COLO668 (cell line): Measurements from ENCODE around the gene CCDC82.
"Not testable (repeated sequence)": the region's sequence is repeated elsewhere in the genome, so short reads cannot be mapped to it uniquely, and the experiment has no call there.

Experiments used
- DNase-seq: peaks from one replicate; lab custom pipeline; 2025; ENCODE audit not compliant: unreplicated experiment; lab: John Stamatoyannopoulos, UW

The CCDC82 gene

DNA sequence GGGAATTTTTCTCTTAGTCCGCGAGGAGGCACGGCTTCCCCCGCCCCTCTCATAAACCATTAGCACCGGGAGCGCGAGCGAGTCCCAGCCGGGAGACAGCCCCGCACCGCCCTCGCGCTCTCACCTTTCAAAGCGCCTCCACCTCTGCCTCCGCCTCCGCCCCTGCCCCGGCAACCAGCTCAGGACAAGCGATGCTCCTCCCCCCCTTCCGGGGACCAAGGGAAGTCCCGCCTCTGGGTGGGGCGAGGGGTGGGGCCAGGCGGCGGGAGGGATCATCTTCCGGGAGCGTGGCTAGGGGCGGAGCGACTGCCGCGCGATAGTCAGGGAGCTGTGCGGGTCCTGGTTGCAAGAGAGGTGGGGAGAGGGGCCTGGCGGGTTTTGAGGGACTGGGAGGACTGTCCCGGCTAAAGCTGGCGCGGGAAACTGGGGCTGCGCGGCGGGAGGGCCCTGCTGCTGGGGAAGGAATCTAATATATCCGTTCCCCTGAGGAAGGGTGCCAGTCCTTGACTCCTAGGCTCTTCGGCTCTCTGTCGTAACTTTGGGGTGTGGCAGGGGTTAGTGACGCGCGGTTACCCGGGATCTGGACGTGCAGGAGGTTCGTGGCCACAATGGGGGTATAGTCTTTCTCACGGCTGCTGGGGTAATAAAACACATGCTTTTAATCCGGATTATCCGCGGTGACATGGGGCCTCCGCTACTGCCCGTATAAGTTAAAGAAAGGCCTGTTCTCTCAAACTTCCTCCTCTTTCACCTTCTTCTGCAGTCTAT, at the start of gene CCDC82, which contains the start of gene JRKL:
TSS of gene CCDC82 (minus strand) at position 193 of the 768 bp plus-strand sequence. CDS start 5,165 bp downstream, outside the sequence.
TSS of gene JRKL (plus strand) at position 294 of the 768 bp plus-strand sequence. CDS start 637 bp downstream, outside the sequence.
- DNase-seq, result peak; percentile 94

DNA sequence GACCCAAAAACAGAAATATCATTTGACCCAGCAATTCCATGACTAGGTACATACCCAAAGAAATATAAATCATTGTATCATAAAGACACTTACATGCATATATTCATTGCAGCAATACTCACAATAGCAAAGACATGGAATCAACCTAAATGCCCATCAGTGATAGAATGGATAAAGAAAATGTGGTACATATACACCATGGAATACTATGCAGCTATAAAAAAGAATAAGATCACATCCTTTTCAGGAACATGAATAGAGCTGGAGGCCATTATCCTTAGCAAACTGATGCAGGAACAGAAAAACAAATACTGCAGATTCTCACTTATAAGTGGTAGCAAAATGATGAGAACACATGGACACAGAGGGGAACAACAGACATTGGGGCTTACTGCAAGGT, 42.9 kb upstream of the CCDC82 start:
- not testable (repeated sequence) for DNase-seq

DNA sequence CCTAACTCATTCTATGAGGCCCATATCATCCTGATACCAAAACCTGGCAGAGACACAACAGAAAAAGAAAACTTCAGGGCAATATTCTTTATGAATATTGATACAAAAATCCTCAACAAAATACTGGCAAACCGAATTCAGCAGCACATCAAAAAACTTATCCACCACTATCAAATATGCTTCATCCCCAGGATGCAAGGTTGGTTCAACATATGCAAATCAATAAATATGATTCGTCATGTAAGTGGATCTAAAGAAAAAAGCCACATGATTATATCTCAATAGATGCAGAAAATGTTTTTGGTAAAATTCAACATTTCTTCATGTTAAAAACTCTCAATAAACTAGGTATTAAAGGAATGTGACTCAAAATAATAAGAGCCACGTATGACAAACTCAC, 41.0 kb upstream of the CCDC82 start:
- no peak for DNase-seq

- no peak for DNase-seq
These were observed 35.0 kb upstream of the CCDC82 start for GRCh38 chr11:96424693-96425092.

DNA sequence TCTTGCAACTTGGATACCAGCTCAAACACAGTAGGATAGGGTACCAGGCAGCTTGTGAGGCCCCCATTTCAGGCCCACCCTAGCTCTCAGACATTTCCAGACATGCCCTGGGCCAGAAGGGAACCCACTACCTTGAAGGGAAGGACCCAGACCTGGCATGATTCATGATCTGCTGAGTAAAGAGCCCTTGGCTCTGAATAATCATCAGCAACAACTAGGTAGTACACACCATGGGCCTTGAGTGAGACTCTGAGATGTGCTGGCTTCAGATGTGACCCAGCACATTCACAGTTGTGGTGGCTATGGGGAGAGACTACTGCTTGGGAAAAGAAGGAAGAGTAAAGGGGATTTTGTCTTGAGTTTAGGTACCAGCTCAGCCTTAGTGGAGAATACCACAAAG, 23.7 kb upstream of the CCDC82 start:
- DNase-seq, result no peak

DNA sequence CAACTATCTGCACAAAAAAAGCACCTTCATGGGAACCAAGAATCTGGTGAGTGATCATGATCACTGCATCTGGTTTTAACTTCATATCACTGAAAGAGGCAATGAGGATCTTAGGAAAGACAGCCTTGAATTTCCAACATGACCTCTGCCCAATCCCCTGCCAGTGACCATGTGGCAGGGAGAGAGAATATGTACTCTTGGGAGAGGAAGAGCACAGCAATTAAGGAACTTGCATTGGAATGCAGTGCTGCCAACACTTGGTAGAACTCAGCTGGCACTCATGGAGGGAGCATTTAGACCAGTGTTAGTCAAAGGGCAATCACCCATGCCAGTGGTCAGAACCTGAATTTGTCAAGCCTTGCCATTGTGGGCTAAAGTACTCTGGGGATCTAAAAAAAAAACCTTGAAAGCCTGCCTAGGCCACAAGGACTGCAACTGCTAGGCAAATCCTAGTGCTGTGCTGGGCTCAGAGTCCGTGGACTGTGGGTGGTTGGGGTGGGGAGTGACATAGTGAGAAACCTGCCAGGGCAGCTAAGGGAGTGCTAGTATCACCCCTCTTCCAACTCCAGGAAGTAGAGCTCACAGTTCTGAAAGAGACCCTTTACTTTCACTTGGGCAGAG, 23.2 kb upstream of the CCDC82 start:
- no peak for DNase-seq

DNA sequence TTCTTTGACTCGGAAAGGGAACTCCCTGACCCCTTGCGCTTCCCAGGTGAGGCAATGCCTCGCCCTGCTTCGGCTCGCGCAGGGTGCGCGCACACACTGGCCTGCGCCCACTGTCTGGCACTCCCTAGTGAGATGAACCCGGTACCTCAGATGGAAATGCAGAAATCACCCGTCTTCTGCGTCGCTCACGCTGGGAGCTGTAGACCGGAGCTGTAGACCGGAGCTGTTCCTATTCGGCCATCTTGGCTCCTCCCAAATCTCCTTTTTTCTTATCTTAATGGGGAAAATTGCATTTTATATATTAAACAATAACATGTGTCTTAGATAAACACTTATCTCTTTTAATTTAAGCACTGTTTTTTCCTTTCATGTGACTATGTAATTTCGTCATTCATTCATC, 21.7 kb upstream of the CCDC82 start:
- DNase-seq, result not testable (repeated sequence)

DNA sequence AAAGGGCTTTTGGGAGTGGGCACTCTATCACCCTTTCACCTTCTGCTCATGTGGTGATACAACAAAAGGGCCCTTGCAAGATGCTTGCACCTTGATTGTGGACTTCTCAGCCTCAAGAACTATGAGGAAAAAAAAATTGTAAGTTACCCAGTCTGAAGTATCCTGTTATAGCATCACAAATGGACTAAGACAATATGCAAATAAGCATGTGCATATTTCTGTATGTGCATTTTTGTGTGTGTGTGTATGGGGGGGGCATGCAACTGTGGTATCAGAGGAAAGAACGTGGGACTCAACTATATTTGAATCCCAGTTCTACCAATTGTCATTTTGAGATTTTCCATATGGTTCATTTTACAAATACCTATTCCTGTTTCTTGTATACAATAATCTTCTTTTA, 11.0 kb upstream of the CCDC82 start:
- no peak for DNase-seq

GRCh38 chr11:96397863-96398262, 8.2 kb upstream of the CCDC82 start:
- DNase-seq, result no peak

DNA sequence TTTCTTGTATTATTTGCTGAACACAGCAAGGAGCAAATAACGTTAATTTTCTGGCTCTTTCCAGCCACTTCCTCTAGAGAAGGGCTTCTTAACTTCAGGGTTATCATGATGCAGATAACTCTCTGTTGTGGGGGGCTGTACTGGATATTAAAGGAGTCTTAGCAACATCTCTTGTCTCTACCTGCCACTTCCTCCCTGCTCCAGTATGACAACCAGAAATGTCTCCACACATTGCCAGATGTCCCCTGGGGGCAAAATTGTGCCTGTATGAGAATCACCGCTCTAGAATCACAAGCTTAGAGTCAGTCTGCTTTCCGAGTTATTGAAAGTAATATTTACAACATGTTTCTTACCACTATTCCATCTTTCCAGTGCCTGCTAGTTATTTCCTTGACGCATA, 6.9 kb upstream of the CCDC82 start:
- no peak for DNase-seq

GRCh38 chr11:96394773-96395172, 5.1 kb upstream of the CCDC82 start:
- DNase-seq, result no peak

GRCh38 chr11:96393753-96394348, 4.1 kb upstream of the CCDC82 start:
- DNase-seq, result no peak

GRCh38 chr11:96391698-96392307, 2.1 kb upstream of the CCDC82 start:
- no peak for DNase-seq

DNA sequence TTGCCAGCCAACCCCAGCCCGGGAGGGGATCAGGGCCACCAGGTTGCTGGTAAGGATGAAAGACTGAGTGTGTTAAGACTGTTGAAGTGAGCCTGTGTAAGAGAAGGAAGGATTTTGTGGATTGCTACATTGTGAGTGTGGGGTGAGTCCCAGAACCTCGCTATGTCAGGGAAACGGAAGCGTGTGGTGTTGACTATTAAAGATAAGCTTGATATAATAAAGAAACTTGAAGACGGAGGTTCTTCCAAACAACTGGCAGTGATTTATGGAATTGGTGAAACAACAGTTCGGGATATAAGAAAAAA, 728 bp upstream of the CCDC82 start:
- no peak for DNase-seq

DNA sequence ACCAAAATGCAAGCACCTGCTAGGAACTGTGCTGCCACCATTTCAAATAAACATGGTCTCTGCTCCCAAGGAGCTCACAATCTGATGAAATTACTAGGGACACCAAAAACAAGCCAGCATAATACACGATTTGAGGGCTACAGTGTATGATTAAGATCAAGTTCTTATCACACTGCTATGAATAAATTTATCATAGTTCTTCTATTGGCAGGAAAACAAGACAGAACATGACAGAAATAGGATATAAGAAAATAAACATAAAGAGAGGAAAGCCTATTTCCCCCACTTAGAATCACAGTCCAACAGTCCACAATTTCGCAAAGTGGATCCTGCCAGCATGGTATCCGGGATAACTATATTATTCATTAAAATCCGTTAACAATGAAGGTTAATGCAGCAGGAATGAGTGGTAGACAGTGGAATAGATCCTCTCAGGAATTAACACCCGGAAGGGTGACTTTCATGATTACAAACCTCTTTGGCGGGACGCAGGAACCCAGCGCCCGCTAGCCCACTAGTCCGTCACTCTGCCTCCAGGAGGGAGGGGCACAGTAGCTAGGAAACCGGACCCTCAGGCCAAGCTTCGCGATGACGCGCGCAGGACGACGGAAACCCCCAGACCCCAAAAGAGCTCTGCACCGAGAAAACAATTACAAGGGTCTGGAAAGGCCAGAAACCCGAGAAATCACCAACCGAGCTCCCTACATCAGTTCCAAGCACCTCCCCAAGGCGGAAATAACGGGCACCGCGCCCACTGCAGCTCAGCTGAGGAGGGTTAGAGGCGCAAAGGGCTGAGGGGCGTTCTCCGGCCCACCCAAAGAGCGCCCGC, 607 bp downstream of the CCDC82 start:
- DNase-seq, result peak; percentile 60

DNA sequence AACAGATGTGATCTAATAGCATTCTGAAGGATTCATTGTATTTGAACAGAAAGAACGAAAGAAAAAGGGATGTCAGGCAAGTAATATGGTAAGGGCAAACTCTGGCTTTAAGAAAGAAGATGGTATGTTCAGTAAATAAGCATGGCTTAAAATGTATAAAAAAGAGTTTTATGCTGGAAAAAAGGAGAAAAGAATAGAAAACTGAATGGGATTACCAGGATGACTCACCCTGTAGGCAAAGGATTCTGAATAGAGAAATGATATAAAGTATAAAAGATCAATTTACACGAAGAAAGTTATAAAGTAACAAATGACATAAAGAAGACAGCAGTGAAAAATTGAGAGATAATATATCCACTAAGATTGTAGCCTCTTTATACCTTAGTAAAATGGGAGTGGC, 4.5 kb downstream of the CCDC82 start:
- DNase-seq, result no peak

- DNase-seq, result no peak
These were observed 5.6 kb downstream of the CCDC82 start for GRCh38 chr11:96384156-96384555.

DNA sequence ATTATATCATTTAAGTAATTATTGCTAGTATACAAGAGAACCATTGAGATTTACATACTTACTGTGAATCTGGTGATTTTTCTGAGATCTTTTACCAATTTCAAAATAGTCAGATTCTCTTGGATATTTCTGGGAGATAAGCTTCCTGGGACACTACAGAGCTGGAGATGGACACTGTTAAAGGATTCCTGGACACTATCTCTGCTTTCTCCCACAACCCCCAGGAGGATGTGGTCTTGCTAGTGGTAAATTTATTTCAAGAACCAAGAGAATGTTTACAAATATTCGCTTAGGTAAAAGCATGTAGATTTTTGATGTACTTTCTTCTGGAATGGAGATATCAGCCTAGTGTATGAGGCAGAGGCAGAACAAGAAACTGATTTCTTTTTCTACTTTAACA, 12.9 kb downstream of the CCDC82 start:
- DNase-seq, result no peak

DNA sequence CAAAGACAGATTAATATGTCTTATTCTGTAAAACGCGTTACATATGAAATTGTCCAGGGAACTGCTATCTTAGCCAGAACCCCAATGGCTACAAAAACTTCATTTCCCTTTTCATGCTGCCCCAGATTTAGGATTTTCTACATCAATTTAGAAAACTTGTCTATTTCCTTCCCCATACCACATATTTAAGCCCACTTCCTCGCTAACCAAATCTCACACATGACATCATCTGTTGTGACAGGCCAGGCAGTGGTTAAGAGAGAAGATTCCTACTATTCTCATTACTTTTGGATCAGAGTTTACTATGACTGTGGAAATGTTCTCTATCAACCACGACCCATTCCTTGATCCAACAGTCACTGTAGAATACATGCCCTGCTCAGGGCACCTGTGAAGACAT, 15.9 kb downstream of the CCDC82 start:
- no peak for DNase-seq

- no peak for DNase-seq
These were observed 22.4 kb downstream of the CCDC82 start for GRCh38 chr11:96367342-96367741.

- DNase-seq, result no peak
These were observed 23.7 kb downstream of the CCDC82 start for GRCh38 chr11:96366024-96366423.
